SK-N-SH (cell line): ENCODE results near the gene ARGLU1. TPM values are rescaled to one million over a fixed set of nuclear protein-coding genes. Genes with fewer than 3 reads are reported as not detected.

ENCODE experiments used
- CTCF ChIA-PET: fragments of 300-600, 350-600 bp; formaldehyde crosslinking; extraction: SDS; loops from one replicate; lab custom pipeline; 2021; lab: Yijun Ruan, JAX
- POLR2A ChIA-PET: fragments of 350-600 bp; sonication (Branson Sonifier 250); formaldehyde crosslinking; extraction: SDS; loops from one replicate; lab custom pipeline; 2020; ENCODE audit warnings: antibody characterized with exemption, inconsistent platforms; lab: Yijun Ruan, JAX
- DNase-seq: peaks from one replicate; pipeline ENCODE4 v3.0.0; 2012
- H2AFZ ChIP-seq: fragments of 200-600 bp; sonication (generic); 2 replicates; pipeline ENCODE4 v1.8.1; 2016; ENCODE audit warnings: antibody characterized with exemption, mild to moderate bottlenecking, low read depth
- H3F3A ChIP-seq: fragments of 200-600 bp; sonication (generic); replicated peaks from 2 replicates; pipeline ENCODE3; 2016; ENCODE audit warnings: antibody characterized with exemption, mild to moderate bottlenecking; ENCODE audit not compliant: insufficient read depth
- H3K27ac ChIP-seq, 2 experiments: fragments of 200-500 bp in 1 of 2; fragments of 200-600 bp in 1 of 2; sonication (Bioruptor generic) in 1 of 2; sonication (generic), shearing (Covaris generic) in 1 of 2; 2 replicates each; pipeline versions ENCODE4 v1.5.1 to v1.6.1; 2014 to 2016; ENCODE audit warnings: low read depth in 2 of 2, inconsistent platforms in 1 of 2, low read length in 1 of 2, mild to moderate bottlenecking in 1 of 2, mixed read lengths in 1 of 2
- H3K27me3 ChIP-seq: fragments of 200-600 bp; sonication (generic), shearing (Covaris generic); 2 replicates; pipeline ENCODE4 v1.6.1; 2016; ENCODE audit warnings: mixed run types; ENCODE audit not compliant: insufficient read depth
- H3K36me3 ChIP-seq, 2 experiments: fragments of 200-500 bp in 1 of 2; fragments of 200-600 bp in 1 of 2; sonication (Bioruptor generic) in 1 of 2; sonication (generic) in 1 of 2; replicated peaks in 1 of 2; 2 replicates each; pipeline versions ENCODE3 to v1.5.1; 2014 to 2016; ENCODE audit warnings: low read length in 1 of 2, mild to moderate bottlenecking in 1 of 2; ENCODE audit not compliant: insufficient read depth in 2 of 2, control insufficient read depth in 1 of 2
- H3K4me1 ChIP-seq, 2 experiments: fragments of 200-500 bp in 1 of 2; fragments of 200-600 bp in 1 of 2; sonication (Bioruptor generic) in 1 of 2; sonication (generic), shearing (Covaris generic) in 1 of 2; 2 replicates each; pipeline versions ENCODE4 v1.5.1 to v1.6.1; 2014 to 2016; ENCODE audit warnings: low read depth in 1 of 2, low read length in 1 of 2, mixed run types in 1 of 2; ENCODE audit not compliant: insufficient read depth in 2 of 2, control insufficient read depth in 1 of 2
- H3K4me2 ChIP-seq: fragments of 200-600 bp; sonication (generic), shearing (Covaris generic); 2 replicates; pipeline ENCODE4 v1.6.1; 2017; ENCODE audit warnings: mixed run types
- H3K4me3 ChIP-seq, 2 experiments: fragments of 200-500 bp in 1 of 2; fragments of 200-600 bp in 1 of 2; sonication (Bioruptor generic) in 1 of 2; sonication (generic), shearing (Covaris generic) in 1 of 2; 2 replicates each; pipeline versions ENCODE4 v1.5.1 to v1.8.1; 2014 to 2016; ENCODE audit warnings: low read depth in 2 of 2, inconsistent platforms in 1 of 2, low read length in 1 of 2, mild to moderate bottlenecking in 1 of 2, mixed read lengths in 1 of 2, moderate library complexity in 1 of 2
- H3K79me2 ChIP-seq: fragments of 200-600 bp; sonication (generic); 2 replicates; pipeline ENCODE4 v1.8.1; 2017; ENCODE audit warnings: mild to moderate bottlenecking; ENCODE audit not compliant: insufficient read depth
- H3K9ac ChIP-seq: fragments of 200-600 bp; sonication (generic); 2 replicates; pipeline ENCODE4 v1.6.1; 2017; ENCODE audit warnings: mixed run types
- H3K9me2 ChIP-seq: fragments of 200-600 bp; sonication (generic); 2 replicates; pipeline ENCODE4 v1.6.1; 2017; ENCODE audit warnings: mixed run types
- H3K9me3 ChIP-seq: fragments of 200-600 bp; sonication (generic); 2 replicates; pipeline ENCODE4 v1.6.1; 2017; ENCODE audit warnings: mixed run types, mild to moderate bottlenecking, moderate library complexity
- H4K20me1 ChIP-seq: fragments of 200-600 bp; sonication (generic); 2 replicates; pipeline ENCODE4 v1.6.1; 2017; ENCODE audit warnings: mild to moderate bottlenecking, mixed run types; ENCODE audit not compliant: insufficient read depth
- ELF1 ChIP-seq: IDR thresholded peaks from 2 replicates; pipeline ENCODE4 v1.4.0; 2012
- GATA2 ChIP-seq: sonication (generic); formaldehyde crosslinking; IDR thresholded peaks from 2 replicates; pipeline ENCODE4 v1.5.0; 2020; ENCODE audit warnings: mild to moderate bottlenecking, missing genetic modification reagents
- IRF3 ChIP-seq: fragments of 150-350 bp; IDR thresholded peaks from 2 replicates; pipeline ENCODE4 v1.6.1; 2016; ENCODE audit warnings: mild to moderate bottlenecking, low read depth, low read length
- JUND ChIP-seq: IDR thresholded peaks from 2 replicates; pipeline ENCODE4 v1.4.0; 2012
- MAX ChIP-seq: IDR thresholded peaks from 2 replicates; pipeline ENCODE4 v1.4.0; 2012; ENCODE audit warnings: low read depth
- MXI1 ChIP-seq: IDR thresholded peaks from 2 replicates; pipeline ENCODE4 v1.6.1; 2012; ENCODE audit warnings: mild to moderate bottlenecking, low read depth, low read length, improper control_type of control experiment
- NFIC ChIP-seq: IDR thresholded peaks from 2 replicates; pipeline ENCODE4 v1.4.0; 2012; ENCODE audit warnings: borderline replicate concordance
- PBX3 ChIP-seq: IDR thresholded peaks from 2 replicates; pipeline ENCODE4; 2012
- POLR2AphosphoS5 ChIP-seq: IDR thresholded peaks from 2 replicates; pipeline ENCODE4 v1.6.1; 2012; ENCODE audit warnings: low read depth, low read length
- RFX5 ChIP-seq: IDR thresholded peaks from 2 replicates; pipeline ENCODE4 v1.6.1; 2012; ENCODE audit warnings: mild to moderate bottlenecking, improper control_type of control experiment, low read length
- SMC3 ChIP-seq: IDR thresholded peaks from 2 replicates; pipeline ENCODE4 v1.6.1; 2012; ENCODE audit warnings: low read depth, low read length, improper control_type of control experiment
- TEAD4 ChIP-seq: IDR thresholded peaks from 2 replicates; pipeline ENCODE4 v1.4.0; 2012; ENCODE audit warnings: mild to moderate bottlenecking, borderline replicate concordance; ENCODE audit not compliant: insufficient read depth
- USF1 ChIP-seq: IDR thresholded peaks from 2 replicates; pipeline ENCODE4 v1.4.0; 2012; ENCODE audit warnings: low read depth, borderline replicate concordance
- USF2 ChIP-seq: fragments of 150-350 bp; IDR thresholded peaks from 2 replicates; pipeline ENCODE4 v1.6.1; 2017; ENCODE audit warnings: antibody characterized with exemption, low read length, low read depth, borderline replicate concordance
- YY1 ChIP-seq: IDR thresholded peaks from 2 replicates; pipeline ENCODE4 v1.4.0; 2012; ENCODE audit warnings: low read depth, mild to moderate bottlenecking
- ZBTB33 ChIP-seq: IDR thresholded peaks from 2 replicates; pipeline ENCODE4 v1.4.0; 2012; ENCODE audit warnings: low read depth, borderline replicate concordance
- WGBS: methylation state at CpG from one replicate; pipeline ENCODE4 v1.1.6; 2017; ENCODE audit warnings: low lambda C conversion rate; 5-methylcytosine and 5-hydroxymethylcytosine counted together
- polyA plus RNA-seq, 3 experiments: library from polyadenylated mRNA; depleted of rRNA; stranded (reverse); fragments of >200 nt; gene quantifications; 2 replicates each; pipeline ENCODE4 v1.2.3, GENCODE V29; 2012

Gene ARGLU1
- polyA plus RNA-seq, 1 of the 3 experiments (the other 2 are of a cell fraction), result 101 TPM

- WGBS, result 85% methylated on average over 3 of the region's 3 CpGs
- CTCF ChIA-PET, result no interaction called here
- TF ChIP-seq ELF1 (no peak), USF1 (no peak), POLR2AphosphoS5 (no peak), GATA2 (CRISPR knock-in tag) (no peak), NFIC (no peak), IRF3 (no peak), JUND (no peak), USF2 (no peak), SMC3 (no peak), YY1 (no peak), MAX (no peak), TEAD4 (no peak)
- TF ChIP-seq, all 33 proteins: peak for 0
- DNase-seq, result no peak
- POLR2A ChIA-PET, result no interaction called here
- no peaks in the 10 kb centered on the region for H4K20me1 ChIP-seq
- H3K4me1 ChIP-seq, result peaks cover 13 to 17% of the 10 kb centered on the region in 2 experiments
- H3K4me2 ChIP-seq, result 0 out of 2 replicates have a peak overlapping the region, but pooled peaks have one; percentile 45
- no peak overlapping the region for H2AFZ ChIP-seq
- no peak overlapping the region for H3K4me3 ChIP-seq
- no peak overlapping the region for H3K27ac ChIP-seq
- H3K79me2 ChIP-seq, result no peaks in the 10 kb centered on the region
- no peak overlapping the region for H3K9ac ChIP-seq
- H3K9me2 ChIP-seq, result no peaks in the 10 kb centered on the region
- H3F3A ChIP-seq, result peaks cover 13% of the 10 kb centered on the region
- H3K9me3 ChIP-seq, result no peaks in the 10 kb centered on the region
- H3K36me3 ChIP-seq, result peaks cover 7 to 14% of the 10 kb centered on the region in 2 experiments
- no peaks in the 10 kb centered on the region for H3K27me3 ChIP-seq
Measured at GRCh38 chr13:106498158-106498557, 69.8 kb downstream of the ARGLU1 start.

GRCh38 chr13:106497079-106497478 is 70.9 kb downstream of the ARGLU1 start:
- Histone ChIP-seq H3K27me3 (no peaks in the 10 kb centered on the region), H3K36me3 (peaks cover 7 to 25% of the 10 kb centered on the region in 2 experiments), H3K9me3 (no peaks in the 10 kb centered on the region), H3K4me3 (no peak overlapping the region), H3K9me2 (no peaks in the 10 kb centered on the region), H3K9ac (no peak overlapping the region), H4K20me1 (no peaks in the 10 kb centered on the region), H3K4me1 (peaks cover 12 to 21% of the 10 kb centered on the region in 2 experiments), H3K4me2 (no peak overlapping the region), H2AFZ (no peak overlapping the region), H3K79me2 (no peaks in the 10 kb centered on the region), H3K27ac (no peak overlapping the region), H3F3A (peaks cover 13% of the 10 kb centered on the region)
- WGBS, result 88% methylated on average over 1 of the region's 1 CpG
- ChIA-PET CTCF (no interaction called here), POLR2A (no interaction called here)
- no peak for DNase-seq
- no peak for TF ChIP-seq MXI1
- no peak for TF ChIP-seq RFX5
- no peak for TF ChIP-seq TEAD4
- no peak for TF ChIP-seq ZBTB33
- TF ChIP-seq ELF1, result no peak
- no peak for TF ChIP-seq MAX
- no peak for TF ChIP-seq PBX3
